Right ventricle myocardium superior (tissue), 1 donor: Measurements from ENCODE around the gene CCDC106. TPM values are rescaled to one million over a fixed set of nuclear protein-coding genes. Genes with fewer than 3 reads are reported as not detected.

ENCODE experiments used
- ATAC-seq: fragments of 200-7000 bp; cut with Tn5 transposase; one replicate; pipeline ENCODE4 v1.9.1; 2020; ENCODE audit warnings: mild to moderate bottlenecking; ENCODE audit not compliant: poor library complexity
- DNase-seq: peaks from one replicate; pipeline ENCODE4 v3.0.0-alpha.2; 2020
- intact Hi-C: fragments of 100-400 bp; cut with DNase I; formaldehyde crosslinking; loops from one replicate; pipeline ENCODE4 v1.11.2; 2022
- long read RNA-seq: library from polyadenylated mRNA; unstranded; transcript quantifications from one replicate; pipeline ENCODE4 v2.0.0, GENCODE V29; 2021
- total RNA-seq: library from RNA; stranded (reverse); fragmentation: NEBNext Ultra II Directional; extraction: Animal tissue kit (Norgen Biotek cat#: 25700); gene quantifications from one replicate; pipeline ENCODE4 v1.2.1, GENCODE V29; 2021
- donor health status: DM: no; HTN: yes; CAD: no; lungs with severe emphysema.

Gene CCDC106
- total RNA-seq: 20.5 TPM
- long read RNA-seq, transcript CCDC106-202 (5 exons, 2,162 nt): major isoform, 21 of 36 reads
- long read RNA-seq, transcript CCDC106-201 (6 exons, 1,546 nt): minor isoform, 7 of 36 reads
- long read RNA-seq, partial matches to known transcripts: 2 of 36 reads
- long read RNA-seq, other reads (novel, unspliced or antisense): 2 of 36 reads

- DNase-seq: peak; percentile 80
- intact Hi-C loops: no loop called here
- peak; percentile 66 for ATAC-seq
Measured at GRCh38 chr19:55647732-55648584, at the start of gene CCDC106. Gene CCDC106, plus strand, starts transcription at chr19:55648212. Its CDS starts 835 bp downstream, at chr19:55649047.

DNA sequence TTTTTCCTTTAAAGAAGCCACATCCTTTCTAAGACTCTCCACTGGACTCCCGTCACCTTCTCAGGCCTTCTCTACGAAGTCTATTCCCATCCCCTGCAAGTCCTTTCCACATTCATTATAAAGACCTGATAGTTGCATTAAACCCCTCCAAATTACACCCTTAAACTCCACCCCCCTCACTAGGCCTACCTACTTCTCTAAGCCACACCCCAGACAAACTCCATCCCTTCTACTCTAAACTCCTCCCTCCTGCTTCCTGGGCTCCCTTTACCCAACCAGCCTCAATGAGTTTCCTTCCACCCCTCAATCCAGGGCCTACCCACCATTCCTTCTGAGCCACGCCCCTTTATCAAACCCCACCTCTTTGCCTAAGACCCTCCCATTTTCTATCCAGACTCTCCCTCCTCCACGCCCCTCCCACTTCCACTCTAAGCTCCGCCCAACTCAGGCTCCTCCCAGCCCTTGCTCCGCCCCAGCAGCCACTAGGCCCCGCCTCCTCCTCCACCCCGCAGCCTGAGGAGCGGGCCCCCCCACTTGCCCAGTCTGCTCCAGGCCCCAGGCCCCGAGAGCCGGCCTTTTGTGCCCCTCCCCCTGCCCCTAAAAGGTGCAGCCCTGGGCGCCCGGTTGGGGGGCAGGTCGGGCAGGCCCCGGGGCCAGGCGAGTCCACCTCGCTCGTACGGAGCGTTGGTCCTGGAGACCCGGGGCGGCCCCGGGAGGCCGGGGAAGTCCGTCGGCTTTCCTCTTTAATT is 49.1 kb upstream of the CCDC106 start:
- DNase-seq: peak; percentile 93
- ATAC-seq: peak; percentile 79
- intact Hi-C loops: no loop called here

DNA sequence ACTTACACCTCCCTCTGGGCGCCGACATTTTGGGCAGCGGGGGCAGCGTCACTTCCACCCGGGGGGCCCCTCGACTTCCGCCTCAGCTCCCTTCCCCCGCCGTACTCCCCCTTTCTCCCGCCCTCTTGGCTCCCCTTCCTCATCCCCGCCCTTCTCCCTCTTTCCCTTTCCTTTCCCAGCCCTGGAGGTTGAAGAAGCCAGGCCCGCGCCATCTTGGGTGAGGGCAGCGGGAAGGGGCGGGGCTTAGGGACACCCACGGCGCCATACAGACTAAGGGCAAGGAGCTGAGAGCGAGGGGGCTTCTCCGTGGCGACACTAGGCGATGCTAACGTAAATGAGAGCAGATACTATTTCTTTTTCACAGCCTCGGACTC is 48.6 kb upstream of the CCDC106 start, which contains the start of gene FIZ1:
Gene FIZ1, minus strand, starts transcription at position 50 of the 374 bp plus-strand sequence. CDS start 1,652 bp downstream, outside the sequence.
- intact Hi-C loops: no loop called here
- ATAC-seq (peak; percentile 91), DNase-seq (peak; percentile 99)

DNA sequence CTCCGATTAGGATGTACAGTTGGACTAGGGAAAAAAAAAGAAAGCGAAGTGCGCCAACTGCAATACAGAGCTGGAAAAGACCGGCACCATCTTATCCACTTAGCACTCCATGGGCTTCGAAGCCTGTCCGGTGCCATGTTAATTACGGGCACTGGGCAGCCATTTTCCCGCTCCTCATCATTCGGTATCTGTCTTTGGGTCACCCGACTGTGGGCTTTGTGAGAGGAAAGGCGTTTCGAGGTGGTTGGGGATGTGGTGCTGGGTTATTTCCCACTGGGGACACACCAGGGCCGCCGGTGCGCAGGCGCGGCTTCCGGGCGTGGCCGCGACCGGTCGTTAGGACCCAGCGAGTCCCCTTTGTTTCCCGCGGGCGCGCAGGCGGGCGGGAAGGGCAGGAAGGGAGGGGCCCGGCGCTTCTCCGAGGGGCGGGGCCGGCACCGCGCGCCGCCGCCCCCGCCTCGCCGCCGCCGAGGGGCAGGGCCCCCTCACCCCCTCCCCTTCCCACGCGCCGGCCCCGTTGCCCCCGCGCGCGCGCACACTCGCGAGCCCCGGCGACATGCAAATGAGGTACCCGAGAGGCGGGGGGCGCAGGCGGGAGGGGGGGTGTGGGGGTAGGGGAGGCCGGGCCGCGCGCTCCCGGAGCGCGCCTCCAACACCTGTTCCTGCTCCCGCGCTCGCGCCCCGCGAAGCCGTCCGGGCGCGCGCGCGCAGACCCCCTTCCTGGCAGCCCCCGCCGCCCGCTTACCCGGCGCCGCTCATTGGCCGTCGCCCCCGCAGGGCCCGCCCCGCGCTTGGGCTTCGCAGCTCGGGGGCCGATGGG is 48.0 kb upstream of the CCDC106 start, which contains the start of gene ZNF524:
Gene ZNF524, plus strand, starts transcription at position 447 of the 820 bp plus-strand sequence. CDS start 1,825 bp downstream, outside the sequence.
- intact Hi-C loops: no loop called here
- DNase-seq (peak; percentile 89), ATAC-seq (peak; percentile 73)

DNA sequence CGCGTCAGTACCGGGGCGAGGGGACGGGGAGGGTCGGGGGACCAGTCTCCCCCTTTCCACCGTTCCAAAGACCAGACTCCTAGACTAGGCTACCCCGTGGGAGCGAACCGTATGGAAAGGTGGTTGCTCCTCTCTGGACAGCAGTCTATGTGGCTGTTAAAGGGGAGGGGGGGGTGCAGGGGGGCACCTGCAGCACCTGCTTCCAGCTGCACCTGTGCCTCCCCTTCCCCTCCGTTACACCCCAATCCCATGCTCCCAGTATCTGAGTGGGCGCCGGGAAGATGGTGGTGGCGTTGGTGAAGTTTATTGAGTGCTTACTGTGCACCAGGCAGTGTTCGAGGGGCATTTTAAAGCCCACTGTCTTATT is 47.4 kb upstream of the CCDC106 start:
- ATAC-seq (no peak), DNase-seq (no peak)
- intact Hi-C loops: no loop called here

DNA sequence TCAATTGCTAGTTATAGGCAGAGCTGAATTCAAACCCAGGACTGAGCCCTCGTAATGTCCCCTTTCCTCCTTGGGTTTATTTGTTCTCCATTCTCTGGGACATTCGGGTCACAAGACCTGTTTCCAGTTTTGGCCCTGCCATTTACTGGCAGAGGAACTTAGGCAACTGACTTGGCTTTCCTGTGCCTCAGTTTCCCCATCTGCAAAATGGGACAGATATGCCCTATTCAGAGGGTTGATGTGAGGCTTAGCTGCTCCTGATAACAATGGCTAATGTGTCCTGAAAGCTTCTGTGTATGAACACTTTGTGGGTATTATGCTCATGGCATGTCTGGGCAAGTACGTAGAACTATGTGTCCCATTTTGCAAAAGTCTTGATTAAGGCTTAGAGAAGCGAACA is 46.9 kb upstream of the CCDC106 start:
- ATAC-seq (no peak), DNase-seq (no peak)
- intact Hi-C loops: no loop called here

DNA sequence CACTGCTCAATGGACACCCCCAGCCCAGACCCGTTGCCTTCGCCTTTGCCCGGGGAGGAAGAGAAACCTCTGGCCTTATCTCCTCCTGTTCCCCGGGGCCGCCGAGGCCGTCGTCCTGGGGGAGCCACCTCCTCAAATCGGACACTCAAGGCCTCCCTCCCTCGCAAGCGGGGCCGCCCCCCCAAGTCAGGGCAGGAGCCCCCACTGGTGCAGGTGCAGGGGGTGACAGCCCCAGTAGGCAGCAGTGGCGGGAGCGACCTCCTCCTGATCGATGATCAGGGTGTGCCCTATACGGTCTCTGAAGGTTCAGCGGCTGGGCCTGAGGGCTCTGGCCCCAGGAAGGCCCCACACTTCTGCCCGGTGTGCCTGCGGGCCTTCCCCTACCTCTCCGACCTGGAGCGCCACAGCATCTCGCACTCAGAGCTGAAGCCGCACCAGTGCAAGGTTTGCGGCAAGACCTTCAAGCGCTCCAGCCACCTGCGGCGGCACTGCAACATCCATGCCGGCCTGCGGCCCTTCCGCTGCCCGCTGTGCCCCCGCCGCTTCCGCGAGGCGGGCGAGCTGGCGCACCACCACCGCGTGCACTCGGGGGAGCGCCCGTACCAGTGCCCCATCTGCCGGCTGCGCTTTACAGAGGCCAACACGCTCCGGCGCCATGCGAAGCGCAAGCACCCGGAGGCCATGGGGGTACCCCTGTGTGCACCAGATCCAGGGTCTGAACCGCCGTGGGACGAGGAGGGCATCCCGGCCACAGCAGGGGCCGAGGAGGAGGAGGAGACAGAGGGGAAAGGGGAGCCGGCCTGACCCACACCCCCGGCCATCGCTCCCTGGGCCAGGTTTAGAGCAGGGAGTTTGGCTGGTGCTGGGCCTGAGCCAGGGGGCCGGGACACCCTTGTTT is 45.7 kb upstream of the CCDC106 start:
- intact Hi-C loops: no loop called here
- DNase-seq: peak; percentile 53
- ATAC-seq: no peak

GRCh38 chr19:55603115-55603514 is 44.9 kb upstream of the CCDC106 start:
- intact Hi-C loops: no loop called here
- DNase-seq (no peak), ATAC-seq (no peak)

DNA sequence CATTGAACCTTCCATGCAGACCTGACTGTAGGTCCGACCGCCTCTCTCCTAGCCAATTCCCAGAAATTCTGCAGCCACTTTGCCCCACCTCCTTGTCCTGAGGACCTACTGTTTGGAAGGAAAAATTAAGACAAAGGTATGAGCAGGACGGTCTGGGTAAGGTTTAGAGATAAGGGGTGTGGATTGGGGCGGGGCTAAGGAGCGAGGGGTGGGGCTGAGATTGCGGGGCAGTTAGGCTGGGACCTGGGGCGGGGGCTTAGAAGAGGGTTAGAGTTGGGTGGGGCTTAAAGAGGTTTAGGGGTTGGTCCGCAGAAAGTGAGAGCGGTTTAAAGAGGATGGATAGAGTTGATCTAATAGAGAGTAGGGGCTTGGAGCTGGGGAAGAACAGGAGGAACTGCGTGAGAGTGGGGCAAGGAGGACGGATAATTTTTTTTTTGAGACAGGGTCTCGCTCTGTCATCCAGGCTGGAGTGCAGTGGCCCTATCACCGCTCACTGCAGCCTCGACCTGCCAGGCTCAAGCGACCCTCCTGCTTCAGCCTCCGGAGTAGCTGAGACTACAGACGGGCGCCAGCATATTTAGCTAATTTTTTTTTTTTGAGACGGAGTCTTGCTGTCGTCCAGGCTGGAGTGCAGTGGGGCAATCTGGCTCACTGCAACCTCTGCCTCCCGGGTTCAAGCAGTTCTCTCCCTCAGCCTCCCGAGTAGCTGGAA is 44.3 kb upstream of the CCDC106 start:
- intact Hi-C loops: no loop called here

GRCh38 chr19:55605207-55605636 is 42.8 kb upstream of the CCDC106 start:
- ATAC-seq: peak; percentile 88
- DNase-seq: peak; percentile 99
- intact Hi-C loops: loop anchor here (5.0 kb wide), 1 partner anchor 88 kb away; no protein-coding TSS in a partner anchor

More for the DNA sequence above, 44.3 kb upstream of the CCDC106 start:
- ATAC-seq (no peak), DNase-seq (peak; percentile 29)

- DNase-seq (peak; percentile 72), ATAC-seq (peak; percentile 45)
- intact Hi-C loops: loop anchor here (5.0 kb wide), 1 partner anchor 89 kb away; no protein-coding TSS in a partner anchor
Measured at GRCh38 chr19:55605637-55606470, 42.2 kb upstream of the CCDC106 start, which contains the start of gene ZNF865. Gene ZNF865, plus strand, starts transcription at chr19:55605647. Its CDS starts 7,972 bp downstream, at chr19:55613619.

- intact Hi-C loops: loop anchor here (5.0 kb wide), 1 partner anchor 89 kb away; no protein-coding TSS in a partner anchor
- no peak for ATAC-seq
Measured at GRCh38 chr19:55606471-55606787, 41.6 kb upstream of the CCDC106 start.

GRCh38 chr19:55606817-55607216 is 41.2 kb upstream of the CCDC106 start:
- intact Hi-C loops: loop anchor here (5.0 kb wide), 1 partner anchor 90 kb away; no protein-coding TSS in a partner anchor

More at GRCh38 chr19:55606471-55606787, 41.6 kb upstream of the CCDC106 start:
- no peak for DNase-seq

DNA sequence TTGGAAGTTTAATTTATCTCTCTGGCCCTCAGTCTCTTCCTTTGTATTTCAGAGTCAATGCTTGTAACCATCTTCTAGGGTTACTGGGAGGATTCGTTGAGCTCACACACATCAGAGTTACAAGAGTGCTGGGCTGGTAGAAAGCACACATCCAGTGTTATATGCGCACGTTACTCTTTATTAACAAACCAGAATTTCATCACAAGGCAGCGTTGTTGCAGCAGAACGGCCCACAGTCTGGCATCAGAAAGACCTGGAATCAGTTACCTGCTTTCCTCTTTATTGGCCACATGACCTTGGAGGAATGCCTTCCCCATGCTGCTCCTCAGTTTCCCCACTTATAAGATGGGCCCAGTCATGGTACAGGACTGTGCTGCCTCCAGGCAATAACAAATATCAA is 38.7 kb upstream of the CCDC106 start:
- intact Hi-C loops: loop anchor here (5.0 kb wide), 1 partner anchor 92 kb away; no protein-coding TSS in a partner anchor
- DNase-seq (no peak), ATAC-seq (no peak)

More at GRCh38 chr19:55606817-55607216, 41.2 kb upstream of the CCDC106 start:
- ATAC-seq: no peak
- no peak for DNase-seq

GRCh38 chr19:55611300-55611982 is 36.6 kb upstream of the CCDC106 start:
- ATAC-seq: peak; percentile 79
- intact Hi-C loops: no loop called here
- no peak for DNase-seq
